GM12878 (cell line): ENCODE data around the gene MAPKAPK2. TPM values are rescaled to one million over a fixed set of nuclear protein-coding genes. Genes with fewer than 3 reads are reported as not detected.
A peak's percentile ranks its signal among the peaks of the same experiment; 100 is the strongest.

ENCODE experiments used
- ATAC-seq: fragments of 200-7000 bp; cut with Tn5 transposase; 3 replicates; pipeline ENCODE4 v1.9.1; 2020; ENCODE audit warnings: mild to moderate bottlenecking, moderate library complexity
- BruUV-seq: library from RNA; stranded (reverse); fragments of 400-500 nt; replicated peaks from 2 replicates; lab custom pipeline; 2021; lab: Mats Ljungman, UMichigan
- CTCF ChIA-PET: fragments of 300-600 bp; sonication (Branson Sonifier 250); formaldehyde crosslinking; extraction: SDS; loops from one replicate; lab custom pipeline; 2021; ENCODE audit warnings: inconsistent platforms; lab: Yijun Ruan, JAX
- POLR2A ChIA-PET: fragments of 350-600 bp; formaldehyde crosslinking; extraction: SDS; loops from one replicate; lab custom pipeline; 2021; ENCODE audit warnings: inconsistent platforms; lab: Charles Lee
- RAD21 ChIA-PET: fragments of 300-600 bp; sonication (Branson Sonifier 250); formaldehyde crosslinking; loops from one replicate; lab custom pipeline; 2023; ENCODE audit warnings: antibody characterized with exemption; ENCODE audit not compliant: unreplicated experiment; lab: Charles Lee
- SMC1A ChIA-PET: fragments of 300-600 bp; sonication (Branson Sonifier 250); formaldehyde crosslinking; loops from one replicate; lab custom pipeline; 2023; ENCODE audit not compliant: unreplicated experiment, uncharacterized antibody; lab: Charles Lee
- DNase-seq: peaks from one replicate; pipeline ENCODE4 v3.0.0-alpha.2; 2011; ENCODE audit warnings: low read depth, low spot score
- FAIRE-seq: peaks from 3 replicates; lab custom pipeline; 2011; peaks lifted over from hg19 to GRCh38; lab: Jason Lieb, UNC
- H2AFZ ChIP-seq: 2 replicates; pipeline ENCODE4 v1.6.0; 2011; ENCODE audit warnings: low read depth, low read length, control low read depth; ENCODE audit not compliant: control insufficient read depth
- H3K27ac ChIP-seq: 2 replicates; pipeline ENCODE4 v1.5.1; 2011; ENCODE audit warnings: control low read depth; ENCODE audit not compliant: control insufficient read depth, insufficient read depth
- H3K27me3 ChIP-seq, 2 experiments: replicated peaks in 1 of 2; 2 replicates each; pipeline versions ENCODE4 v1.6.0 to v1.6.1; 2011; ENCODE audit warnings: low read length in 1 of 2; ENCODE audit not compliant: control insufficient read depth in 2 of 2, insufficient read depth in 2 of 2
- H3K36me3 ChIP-seq, 2 experiments: 2 replicates each; pipeline ENCODE4 v1.5.1; 2011; ENCODE audit warnings: low read length in 1 of 2; ENCODE audit not compliant: control insufficient read depth in 2 of 2, insufficient read depth in 2 of 2
- H3K4me1 ChIP-seq: 2 replicates; pipeline ENCODE4 v1.6.1; 2011; ENCODE audit warnings: mild to moderate bottlenecking, low read length, moderate library complexity, mixed read lengths; ENCODE audit not compliant: control insufficient read depth, insufficient read depth
- H3K4me2 ChIP-seq: 2 replicates; pipeline ENCODE4 v1.6.0; 2011; ENCODE audit warnings: control low read depth; ENCODE audit not compliant: control insufficient read depth, insufficient read depth
- H3K4me3 ChIP-seq: fragments of 200-600 bp; sonication (generic); 2 replicates; pipeline ENCODE4 v1.5.1; 2016
- H3K79me2 ChIP-seq: 2 replicates; pipeline ENCODE4 v1.6.0; 2011; ENCODE audit warnings: low read length; ENCODE audit not compliant: control insufficient read depth, insufficient read depth
- H3K9ac ChIP-seq: 2 replicates; pipeline ENCODE4 v1.8.0; 2011; ENCODE audit warnings: low read length, control low read depth, mixed read lengths; ENCODE audit not compliant: control insufficient read depth, insufficient read depth
- H3K9me3 ChIP-seq: replicated peaks from 3 replicates; pipeline ENCODE4 v1.5.1; 2011; ENCODE audit warnings: mild to moderate bottlenecking, low read length; ENCODE audit not compliant: control insufficient read depth, insufficient read depth
- H4K20me1 ChIP-seq: 2 replicates; pipeline ENCODE4 v1.6.0; 2011; ENCODE audit not compliant: control insufficient read depth, insufficient read depth
- BCL11A ChIP-seq: IDR thresholded peaks from 2 replicates; pipeline ENCODE4 v1.6.1; 2011; ENCODE audit warnings: low read depth, low read length
- BRCA1 ChIP-seq: IDR thresholded peaks from 2 replicates; pipeline ENCODE4 v1.6.1; 2011; ENCODE audit warnings: low read depth, low read length, improper control_type of control experiment
- CHD2 ChIP-seq: IDR thresholded peaks from 2 replicates; pipeline ENCODE4 v1.6.1; 2011; ENCODE audit warnings: low read depth, low read length, improper control_type of control experiment, borderline replicate concordance
- CREM ChIP-seq: IDR thresholded peaks from 2 replicates; pipeline ENCODE4 v1.6.1; 2014; ENCODE audit warnings: antibody characterized with exemption, low read depth
- DPF2 ChIP-seq: fragments of 450-650 bp; IDR thresholded peaks from 2 replicates; pipeline ENCODE4 v1.6.1; 2017; ENCODE audit warnings: mild to moderate bottlenecking
- JUNB ChIP-seq: IDR thresholded peaks from 2 replicates; pipeline ENCODE4 v1.6.1; 2016; ENCODE audit warnings: antibody characterized with exemption, mild to moderate bottlenecking
- KAT2A ChIP-seq: conservative IDR thresholded peaks from 2 replicates; pipeline ENCODE4 v1.6.1; 2011; ENCODE audit warnings: low read depth, low read length; ENCODE audit not compliant: control insufficient read depth
- MEF2A ChIP-seq: IDR thresholded peaks from 2 replicates; pipeline ENCODE4 v1.6.1; 2011; ENCODE audit warnings: low read depth, mild to moderate bottlenecking, low read length, moderate library complexity; ENCODE audit not compliant: insufficient read depth
- MYB ChIP-seq: fragments of 150-350 bp; IDR thresholded peaks from 2 replicates; pipeline ENCODE4 v1.6.1; 2014; ENCODE audit warnings: mild to moderate bottlenecking, low read depth, low read length, borderline replicate concordance
- NFIC ChIP-seq: IDR thresholded peaks from 2 replicates; pipeline ENCODE4 v1.6.1; 2012; ENCODE audit warnings: low read depth, mild to moderate bottlenecking, inconsistent platforms, low read length, moderate library complexity
- NKRF ChIP-seq: fragments of 450-650 bp; conservative IDR thresholded peaks from 2 replicates; pipeline ENCODE4 v1.6.1; 2017; ENCODE audit warnings: mild to moderate bottlenecking, moderate library complexity
- PAX8 ChIP-seq: fragments of 450-650 bp; IDR thresholded peaks from 2 replicates; pipeline ENCODE4 v1.6.1; 2017; ENCODE audit warnings: mild to moderate bottlenecking, moderate library complexity
- PKNOX1 ChIP-seq: fragments of 450-650 bp; IDR thresholded peaks from 2 replicates; pipeline ENCODE4 v1.6.1; 2016; ENCODE audit warnings: mild to moderate bottlenecking
- POLR2AphosphoS2 ChIP-seq: IDR thresholded peaks from 2 replicates; pipeline ENCODE4 v1.6.1; 2011; ENCODE audit warnings: low read depth, mild to moderate bottlenecking, low read length, improper control_type of control experiment, moderate library complexity
- SIX5 ChIP-seq: IDR thresholded peaks from 2 replicates; pipeline ENCODE4 v1.6.1; 2011; ENCODE audit warnings: mild to moderate bottlenecking, low read depth, low read length, moderate library complexity; ENCODE audit not compliant: severe bottlenecking
- SRF ChIP-seq, 2 experiments: IDR thresholded peaks; 2 replicates each; pipeline ENCODE4 v1.6.1; 2011; ENCODE audit warnings: low read depth in 2 of 2, low read length in 2 of 2, mild to moderate bottlenecking in 1 of 2, moderate library complexity in 1 of 2
- TARDBP ChIP-seq: IDR thresholded peaks from 2 replicates; pipeline ENCODE4 v1.6.1; 2016; ENCODE audit warnings: borderline replicate concordance
- ZNF217 ChIP-seq: fragments of 450-650 bp; IDR thresholded peaks from 2 replicates; pipeline ENCODE4 v1.6.1; 2017; ENCODE audit warnings: antibody characterized with exemption, mild to moderate bottlenecking
- ZNF384 ChIP-seq: IDR thresholded peaks from 2 replicates; pipeline ENCODE4 v1.6.1; 2012; ENCODE audit warnings: low read depth, mild to moderate bottlenecking, low read length, improper control_type of control experiment, borderline replicate concordance
- ZSCAN29 ChIP-seq: fragments of 450-650 bp; IDR thresholded peaks from 2 replicates; pipeline ENCODE4 v1.6.1; 2017; ENCODE audit warnings: mild to moderate bottlenecking, moderate library complexity
- WGBS: methylation state at CpG from one replicate; pipeline ENCODE4 v1.1.6; 2016; ENCODE audit warnings: low lambda C conversion rate; ENCODE audit not compliant: insufficient replicate concordance, insufficient coverage; ENCODE audit errors: missing lambda C conversion rate; 5-methylcytosine and 5-hydroxymethylcytosine counted together
- in situ Hi-C: fragments of 300-500 bp; cut with MboI; formaldehyde crosslinking; loops from 9 replicates; pipeline ENCODE4 v1.14.3; 2018; ENCODE audit warnings: mixed read lengths
- intact Hi-C: fragments of 100-400 bp; cut with micrococcal nuclease; formaldehyde crosslinking; loops from one replicate; pipeline ENCODE4 v1.14.2; 2022; ENCODE audit not compliant: unreplicated experiment
- polyA plus RNA-seq, 11 experiments: library from polyadenylated mRNA; depleted of rRNA in 4 of 11; unstranded in 6 of 11; stranded (reverse) in 5 of 11; fragments of >200 nt; fragmentation: Nextera tagmentation in 4 of 11; fragmentation: Illumina TruSeq in 1 of 11; extraction: Ambion mirVana in 4 of 11; extraction: Trizol in 1 of 11; gene quantifications; 1 replicate in 1 of 11; 2 replicates in 10 of 11; pipeline versions ENCODE4 v1.2.1 to v1.2.3, GENCODE V29; 2011 to 2016; ENCODE audit warnings: inconsistent platforms in 2 of 11, missing spikeins in 2 of 11, low read depth in 1 of 11
- total RNA-seq, 4 experiments: library from RNA; depleted of rRNA in 3 of 4; stranded (reverse); fragments of >200 nt in 3 of 4; fragmentation: Illumina TruSeq in 1 of 4; extraction: Trizol in 1 of 4; gene quantifications; 2 replicates each; pipeline versions ENCODE4 v1.2.1 to v1.2.3, GENCODE V29; 2013 to 2021
- TF ChIP-seq, protein P1 (sequence below): IDR thresholded peaks from 2 replicates; pipeline ENCODE4 v1.6.1; 2012; ENCODE audit warnings: low read depth, low read length, improper control_type of control experiment

The MAPKAPK2 gene
- total and polyA plus RNA-seq, 10 of the 15 experiments (the other 5 are each of a cell fraction or from before 2014, with no cell fraction given) = 0.72 to 92.2 (median 49.3) TPM

DNA sequence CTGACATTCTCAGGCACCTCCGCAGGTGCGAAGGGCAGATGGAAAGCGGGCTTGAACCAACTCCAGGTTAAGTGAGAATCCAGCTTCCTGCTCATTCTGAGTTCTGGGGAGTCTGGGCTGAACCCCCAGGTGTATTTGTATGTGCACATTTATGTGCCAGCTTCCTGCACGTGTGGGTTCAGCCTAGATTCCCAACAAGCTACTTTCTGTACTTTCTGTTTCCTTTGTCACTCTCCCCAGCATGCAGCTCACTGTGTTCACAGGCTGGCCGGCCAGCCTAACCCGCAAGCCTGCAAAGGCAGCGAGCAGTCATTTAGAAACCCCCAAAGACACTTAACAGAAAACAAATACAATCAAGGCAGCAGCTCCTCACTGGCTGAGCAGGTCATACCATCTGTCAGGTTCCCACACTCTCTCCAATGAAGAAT, 84.6 kb downstream of the MAPKAPK2 start:
- intact Hi-C loops = no loop called here
- peak; percentile 54 for FAIRE-seq
- TF ChIP-seq DPF2 = peak; percentile 89; the same call in 1 of the 2 replicates
- TF ChIP-seq SRF (IDR thresholded peaks at IDR 0.05; ENCODE audit: low read depth in 2 of 2, low read length in 2 of 2) = 0 out of 4 replicates have a peak, but pooled peaks of 1 of the 2 experiments have one; percentile 24
- peak; percentile 89 for TF ChIP-seq JUNB
- TF ChIP-seq SIX5 = no peak
- TF ChIP-seq, protein P1, sequence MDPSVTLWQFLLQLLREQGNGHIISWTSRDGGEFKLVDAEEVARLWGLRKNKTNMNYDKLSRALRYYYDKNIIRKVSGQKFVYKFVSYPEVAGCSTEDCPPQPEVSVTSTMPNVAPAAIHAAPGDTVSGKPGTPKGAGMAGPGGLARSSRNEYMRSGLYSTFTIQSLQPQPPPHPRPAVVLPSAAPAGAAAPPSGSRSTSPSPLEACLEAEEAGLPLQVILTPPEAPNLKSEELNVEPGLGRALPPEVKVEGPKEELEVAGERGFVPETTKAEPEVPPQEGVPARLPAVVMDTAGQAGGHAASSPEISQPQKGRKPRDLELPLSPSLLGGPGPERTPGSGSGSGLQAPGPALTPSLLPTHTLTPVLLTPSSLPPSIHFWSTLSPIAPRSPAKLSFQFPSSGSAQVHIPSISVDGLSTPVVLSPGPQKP = no peak
- no peak; the same call in 1 of the 2 replicates for TF ChIP-seq NKRF
- no peak for TF ChIP-seq TARDBP
- peak; percentile 65 for TF ChIP-seq PKNOX1
- no peak for TF ChIP-seq MYB
- TF ChIP-seq ZNF217 = no peak; the same call in none of the 2 replicates
- TF ChIP-seq BCL11A = peak; percentile 85
- no peak for TF ChIP-seq KAT2A
- peak; percentile 79; the same call in 1 of the 2 replicates for TF ChIP-seq MEF2A
- TF ChIP-seq CHD2 = peak; percentile 72; the same call in 1 of the 2 replicates
- peak; percentile 84 for TF ChIP-seq NFIC
- peak; percentile 48; the same call in 1 of the 2 replicates for TF ChIP-seq CREM
- TF ChIP-seq BRCA1 = no peak
- TF ChIP-seq ZNF384 = no peak
- TF ChIP-seq POLR2AphosphoS2 = no peak
- no peak for TF ChIP-seq PAX8
- TF ChIP-seq ZSCAN29 = no peak

More for the DNA sequence above, 84.6 kb downstream of the MAPKAPK2 start:
- no peaks in the 10 kb centered on the region for H3K36me3 ChIP-seq
- H3K4me2 ChIP-seq = peak overlapping the region; percentile 95
- no peaks in the 10 kb centered on the region for H4K20me1 ChIP-seq
- 0% methylated on average over 7 of the region's 7 CpGs for WGBS
- BruUV-seq = no TSS peak
- no peaks in the 10 kb centered on the region; the same call in 2 of the 3 replicates for H3K9me3 ChIP-seq
- peak; percentile 96 for DNase-seq
- H3K79me2 ChIP-seq = peaks cover 40% of the 10 kb centered on the region
- ChIA-PET RAD21 (interaction anchor here (1.0 to 13.8 kb wide), 19 partner anchors 10 to 320 kb away, joined by 3 to 363 read pairs (median 6); partner anchors contain the start of genes DYRK3 and FCMR), POLR2A (interaction anchor here (0.7 to 14.8 kb wide), 14 partner anchors 17 to 156 kb away, joined by 3 to 283 read pairs (median 5); partner anchors contain the start of gene FCMR), SMC1A (interaction anchor here (0.6 to 16.0 kb wide), 23 partner anchors 9 to 185 kb away, joined by 3 to 410 read pairs (median 5); partner anchors contain the start of gene FCMR), CTCF (interaction anchor here (0.8 to 15.0 kb wide), 16 partner anchors 9 to 153 kb away, joined by 3 to 299 read pairs (median 4); partner anchors contain the start of gene FCMR)
- peak overlapping the region; percentile 16; the same call in 1 of the 2 replicates for H2AFZ ChIP-seq
- ATAC-seq = peak; percentile 82
- H3K4me3 ChIP-seq = peak overlapping the region; percentile 74; the same call in 1 of the 2 replicates
- peak overlapping the region; percentile 86 for H3K27ac ChIP-seq
- H3K4me1 ChIP-seq = peaks cover 72% of the 10 kb centered on the region
- in situ Hi-C loops = no loop called here
- H3K27me3 ChIP-seq = no peaks in the 10 kb centered on the region
- H3K9ac ChIP-seq = peak overlapping the region; percentile 73
